ACC112 (cell line): ENCODE data around the gene KCNA4.
"Not testable (repeated sequence)": the region's sequence is repeated elsewhere in the genome, so short reads cannot be mapped to it uniquely, and the experiment has no call there.

Experiments used
- H2AFZ ChIP-seq: fragments of 200-600 bp; sonication (generic); one replicate; pipeline ENCODE4 v1.6.0; 2017; ENCODE audit warnings: antibody characterized with exemption, low read length; ENCODE audit not compliant: unreplicated experiment
- H3K27ac ChIP-seq: fragments of 200-600 bp; sonication (generic); 2 replicates; pipeline ENCODE4 v1.5.1; 2014; ENCODE audit warnings: low read depth, mild to moderate bottlenecking, antibody characterized with exemption, low read length, moderate library complexity
- H3K27me3 ChIP-seq: fragments of 200-600 bp; sonication (generic); 2 replicates; pipeline ENCODE4 v1.6.1; 2014; ENCODE audit warnings: mild to moderate bottlenecking, antibody characterized with exemption, low read length, moderate library complexity, mixed read lengths; ENCODE audit not compliant: insufficient read depth
- H3K36me3 ChIP-seq: fragments of 200-600 bp; sonication (generic); 2 replicates; pipeline ENCODE4 v1.6.1; 2016; ENCODE audit warnings: mild to moderate bottlenecking, antibody characterized with exemption, low read length, moderate library complexity, mixed read lengths; ENCODE audit not compliant: insufficient read depth
- H3K4me1 ChIP-seq: fragments of 200-600 bp; sonication (generic); one replicate; pipeline ENCODE4 v1.6.1; 2016; ENCODE audit warnings: low read length, mixed read lengths; ENCODE audit not compliant: insufficient read depth, unreplicated experiment, control insufficient read depth
- H3K4me3 ChIP-seq: fragments of 200-600 bp; sonication (generic); 2 replicates; pipeline ENCODE4 v1.5.1; 2014; ENCODE audit warnings: mild to moderate bottlenecking, low read depth, low read length
- H3K79me2 ChIP-seq: fragments of 200-600 bp; sonication (generic); one replicate; pipeline ENCODE4 v1.6.0; 2016; ENCODE audit warnings: low read length; ENCODE audit not compliant: control insufficient read depth, unreplicated experiment, insufficient read depth

The KCNA4 gene

DNA sequence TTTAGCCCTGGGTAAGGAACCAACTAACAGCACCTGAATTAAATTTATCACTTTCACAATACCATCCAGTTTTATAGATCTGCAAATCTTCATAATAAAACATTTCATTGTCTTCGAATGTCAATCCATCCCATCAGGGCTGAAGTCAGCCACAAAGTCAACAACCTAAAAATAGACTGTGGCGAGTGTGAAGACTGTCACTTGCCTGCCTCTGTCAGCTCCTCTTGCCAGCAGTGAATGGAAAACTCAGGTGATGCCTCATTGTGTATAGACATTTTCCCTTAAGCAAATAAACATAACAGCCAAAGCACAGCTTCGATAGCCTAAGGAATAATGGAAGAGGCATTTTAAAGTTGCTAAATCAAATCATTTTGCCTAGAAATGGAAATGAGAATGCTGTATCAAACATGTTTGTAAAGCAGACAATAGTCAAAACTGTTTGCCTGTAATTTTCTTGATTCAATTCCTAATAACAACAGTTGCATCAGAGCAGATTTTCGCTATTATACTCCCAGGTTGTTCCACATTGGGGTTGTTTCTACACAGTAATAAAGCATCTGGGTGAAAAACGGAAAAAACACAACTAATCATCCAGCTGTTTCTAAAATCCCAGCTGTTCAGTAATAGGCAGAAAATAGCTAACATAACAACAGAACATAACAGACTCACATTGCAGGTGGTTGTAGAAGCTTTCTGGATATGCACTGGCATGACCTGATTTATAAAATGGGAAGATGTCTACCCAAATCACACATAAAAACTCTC, 15.7 kb downstream of the KCNA4 start:
- Histone ChIP-seq H2AFZ (no peak overlapping the region), H3K4me1 (no peaks in the 10 kb centered on the region), H3K4me3 (no peak overlapping the region), H3K27me3 (peaks cover 7% of the 10 kb centered on the region; the same call in 1 of the 2 replicates), H3K27ac (no peak overlapping the region), H3K36me3 (no peaks in the 10 kb centered on the region), H3K79me2 (no peaks in the 10 kb centered on the region)

GRCh38 chr11:29996016-29996415, 20.8 kb downstream of the KCNA4 start:
- H3K27ac ChIP-seq: no peak overlapping the region

GRCh38 chr11:29989174-29989970, 27.5 kb downstream of the KCNA4 start:
- no peaks in the 10 kb centered on the region for H3K27me3 ChIP-seq
- H3K36me3 ChIP-seq: no peaks in the 10 kb centered on the region
- no peak overlapping the region for H2AFZ ChIP-seq
- no peak overlapping the region for H3K27ac ChIP-seq
- no peak overlapping the region for H3K4me3 ChIP-seq
- no peaks in the 10 kb centered on the region for H3K4me1 ChIP-seq
- H3K79me2 ChIP-seq: no peaks in the 10 kb centered on the region

More at GRCh38 chr11:29996016-29996415, 20.8 kb downstream of the KCNA4 start:
- H3K4me3 ChIP-seq: no peak overlapping the region
- no peaks in the 10 kb centered on the region for H3K79me2 ChIP-seq
- H2AFZ ChIP-seq: no peak overlapping the region
- H3K36me3 ChIP-seq: no peaks in the 10 kb centered on the region
- H3K27me3 ChIP-seq: no peaks in the 10 kb centered on the region
- no peaks in the 10 kb centered on the region for H3K4me1 ChIP-seq

- Histone ChIP-seq H3K27ac (no peak overlapping the region), H3K27me3 (no peaks in the 10 kb centered on the region), H3K79me2 (no peaks in the 10 kb centered on the region), H3K4me1 (no peaks in the 10 kb centered on the region), H3K4me3 (no peak overlapping the region), H3K36me3 (no peaks in the 10 kb centered on the region), H2AFZ (no peak overlapping the region)
Observed at GRCh38 chr11:29985248-29985647, 31.6 kb downstream of the KCNA4 start.

GRCh38 chr11:29984544-29984943, 32.3 kb downstream of the KCNA4 start:
- Histone ChIP-seq H3K4me1 (no peaks in the 10 kb centered on the region), H3K36me3 (no peaks in the 10 kb centered on the region), H3K79me2 (no peaks in the 10 kb centered on the region), H3K27me3 (no peaks in the 10 kb centered on the region), H3K27ac (no peak overlapping the region), H3K4me3 (no peak overlapping the region), H2AFZ (no peak overlapping the region)

DNA sequence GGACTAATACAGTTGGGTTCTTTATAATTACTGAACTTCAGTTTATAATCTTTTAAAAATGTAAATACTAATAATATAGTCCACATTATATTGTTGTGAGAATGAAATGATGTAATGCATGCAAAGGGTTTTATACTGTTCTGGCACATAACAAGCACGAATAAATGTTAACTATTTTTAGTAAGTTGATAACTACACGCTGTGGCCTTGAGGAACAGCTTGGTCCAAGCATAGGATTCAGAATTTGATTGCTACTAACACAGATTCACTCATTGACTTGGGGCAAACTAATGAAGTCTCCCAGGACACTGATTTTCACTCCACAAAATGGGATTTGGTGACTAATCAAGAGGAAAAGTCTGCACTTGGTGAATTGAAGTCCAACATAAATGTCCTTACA, 38.3 kb downstream of the KCNA4 start:
- no peaks in the 10 kb centered on the region for H3K27me3 ChIP-seq
- H3K4me3 ChIP-seq: no peak overlapping the region
- H3K79me2 ChIP-seq: no peaks in the 10 kb centered on the region
- H3K36me3 ChIP-seq: no peaks in the 10 kb centered on the region
- no peak overlapping the region for H3K27ac ChIP-seq
- no peak overlapping the region for H2AFZ ChIP-seq
- no peaks in the 10 kb centered on the region for H3K4me1 ChIP-seq

DNA sequence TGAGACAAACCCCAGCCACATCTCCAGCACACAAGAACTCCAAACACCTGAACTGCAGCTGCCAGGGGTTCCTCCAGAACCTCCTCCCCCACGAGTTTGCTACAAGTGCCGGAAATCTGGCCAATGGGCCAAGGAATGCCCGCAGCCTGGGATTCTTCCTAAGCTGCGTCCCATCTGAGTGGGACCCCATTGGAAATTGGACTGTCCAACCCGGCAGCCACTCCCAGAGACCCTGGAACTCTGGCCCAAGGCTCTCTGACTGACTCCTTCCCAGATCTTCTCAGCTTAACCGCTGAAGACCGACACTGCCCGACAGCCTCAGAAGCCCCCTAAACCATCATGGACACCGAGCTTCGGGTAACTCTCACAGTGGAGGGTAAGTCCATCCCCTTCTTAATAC, 41.2 kb downstream of the KCNA4 start:
- not testable (repeated sequence) for H3K79me2 ChIP-seq, H2AFZ ChIP-seq, H3K36me3 ChIP-seq, H3K4me1 ChIP-seq, H3K27ac ChIP-seq, H3K27me3 ChIP-seq, H3K4me3 ChIP-seq

- Histone ChIP-seq H2AFZ (no peak overlapping the region), H3K4me3 (no peak overlapping the region), H3K36me3 (no peaks in the 10 kb centered on the region), H3K27me3 (no peaks in the 10 kb centered on the region), H3K79me2 (no peaks in the 10 kb centered on the region), H3K4me1 (no peaks in the 10 kb centered on the region), H3K27ac (no peak overlapping the region)
Observed at GRCh38 chr11:29963796-29964195, 53.0 kb downstream of the KCNA4 start.

- no peaks in the 10 kb centered on the region for H3K79me2 ChIP-seq
- no peaks in the 10 kb centered on the region for H3K4me1 ChIP-seq
- no peak overlapping the region for H3K4me3 ChIP-seq
- no peak overlapping the region for H2AFZ ChIP-seq
- no peaks in the 10 kb centered on the region for H3K36me3 ChIP-seq
- H3K27me3 ChIP-seq: no peaks in the 10 kb centered on the region
- no peak overlapping the region for H3K27ac ChIP-seq
Observed at GRCh38 chr11:29963036-29963435, 53.8 kb downstream of the KCNA4 start.

GRCh38 chr11:29962243-29962642, 54.6 kb downstream of the KCNA4 start:
- H2AFZ ChIP-seq: no peak overlapping the region
- H3K4me3 ChIP-seq: no peak overlapping the region
- H3K4me1 ChIP-seq: no peaks in the 10 kb centered on the region
- no peak overlapping the region for H3K27ac ChIP-seq
- no peaks in the 10 kb centered on the region for H3K36me3 ChIP-seq
- H3K27me3 ChIP-seq: no peaks in the 10 kb centered on the region
- no peaks in the 10 kb centered on the region for H3K79me2 ChIP-seq
